Caki2 (cell line): ENCODE results near the gene AVPR1B. TPM values are rescaled to one million over a fixed set of nuclear protein-coding genes. Genes with fewer than 3 reads are reported as not detected.
"Not testable (repeated sequence)": the region's sequence is repeated elsewhere in the genome, so short reads cannot be mapped to it uniquely, and the experiment has no call there.

Experiments
- DNase-seq: peaks from one replicate; pipeline ENCODE4 v3.0.0-alpha.2; 2015; ENCODE audit warnings: low read depth
- in situ Hi-C: cut with HindIII; loops from 2 replicates; pipeline ENCODE4 v1.10.0; 2016; ENCODE audit warnings: low sequenced_read_pairs, low pct_unique_long_range_greater_than_20kb, mixed read lengths
- total RNA-seq: library from RNA; depleted of rRNA; stranded (reverse); fragments of >200 nt; shearing (Covaris generic); gene quantifications from 2 replicates; pipeline ENCODE4 v1.2.3, GENCODE V29; 2014; ENCODE audit warnings: low replicate concordance; rRNA removed

AVPR1B gene
- total RNA-seq, 1 experiment from 2014 or later: not detected

GRCh38 chr1:206064501-206064900, 52.7 kb downstream of the AVPR1B start:
- in situ Hi-C loops, DNase-seq: not testable (repeated sequence)

GRCh38 chr1:206064001-206064400, 53.2 kb downstream of the AVPR1B start:
- DNase-seq, in situ Hi-C loops: not testable (repeated sequence)

- in situ Hi-C loops: no loop called here
- no peak for DNase-seq
Measured at GRCh38 chr1:206062464-206062863, 54.7 kb downstream of the AVPR1B start.

- DNase-seq: no peak
- in situ Hi-C loops: no loop called here
Measured at GRCh38 chr1:206060844-206061243, 56.3 kb downstream of the AVPR1B start.

Other genes with a start within 250 kb of the AVPR1B start
- gene SLC26A9, start 173.9 kb downstream of the AVPR1B start, total RNA-seq: not detected in 2 replicates
- gene RAB7B, start 114.0 kb downstream of the AVPR1B start, total RNA-seq: 1.1 and 1.4 TPM in 2 replicates
- 0.54 TPM in 1 of 2 replicates, not detected in the other for gene CTSE, start 93.5 kb downstream of the AVPR1B start, total RNA-seq
- gene RHEX, start 64.2 kb downstream of the AVPR1B start, total RNA-seq: 0.14 and 1.1 TPM in 2 replicates
- 5.5 and 5.7 TPM in 2 replicates for gene FAM72A, start 85.5 kb upstream of the AVPR1B start, total RNA-seq
- gene SRGAP2, start 86.2 kb upstream of the AVPR1B start, total RNA-seq: 21.6 and 28.9 TPM in 2 replicates